ENCODE measurements around the gene OR1N2.

GRCh38 chr9:122536134-122536533 lies 16.8 kb upstream of the OR1N2 start:
- TF ChIP-seq POLR2A (IDR thresholded peaks at IDR 0.05), result no peak
- TF ChIP-seq, protein P1, sequence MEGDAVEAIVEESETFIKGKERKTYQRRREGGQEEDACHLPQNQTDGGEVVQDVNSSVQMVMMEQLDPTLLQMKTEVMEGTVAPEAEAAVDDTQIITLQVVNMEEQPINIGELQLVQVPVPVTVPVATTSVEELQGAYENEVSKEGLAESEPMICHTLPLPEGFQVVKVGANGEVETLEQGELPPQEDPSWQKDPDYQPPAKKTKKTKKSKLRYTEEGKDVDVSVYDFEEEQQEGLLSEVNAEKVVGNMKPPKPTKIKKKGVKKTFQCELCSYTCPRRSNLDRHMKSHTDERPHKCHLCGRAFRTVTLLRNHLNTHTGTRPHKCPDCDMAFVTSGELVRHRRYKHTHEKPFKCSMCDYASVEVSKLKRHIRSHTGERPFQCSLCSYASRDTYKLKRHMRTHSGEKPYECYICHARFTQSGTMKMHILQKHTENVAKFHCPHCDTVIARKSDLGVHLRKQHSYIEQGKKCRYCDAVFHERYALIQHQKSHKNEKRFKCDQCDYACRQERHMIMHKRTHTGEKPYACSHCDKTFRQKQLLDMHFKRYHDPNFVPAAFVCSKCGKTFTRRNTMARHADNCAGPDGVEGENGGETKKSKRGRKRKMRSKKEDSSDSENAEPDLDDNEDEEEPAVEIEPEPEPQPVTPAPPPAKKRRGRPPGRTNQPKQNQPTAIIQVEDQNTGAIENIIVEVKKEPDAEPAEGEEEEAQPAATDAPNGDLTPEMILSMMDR (IDR thresholded peaks at IDR 0.05), result no peak
